ENCODE measurements around the gene LMAN1.

The LMAN1 gene

GRCh38 chr18:59381949-59382348 lies 22.9 kb upstream of the LMAN1 start:
- H3K4me3 ChIP-seq (ENCODE audit: low read depth, low read length), result no peak overlapping the region
- H3K4me1 ChIP-seq, result no peaks in the 10 kb centered on the region
- DNase-seq, result no peak
- H3K36me3 ChIP-seq, result no peaks in the 10 kb centered on the region
- H3K9me3 ChIP-seq, result no peaks in the 10 kb centered on the region
- no peaks in the 10 kb centered on the region for H3K27me3 ChIP-seq
- TF ChIP-seq CTCF (IDR thresholded peaks at IDR 0.05; ENCODE audit: low read depth, low read length), result no peak

- no peaks in the 10 kb centered on the region for H3K4me1 ChIP-seq
- no peaks in the 10 kb centered on the region for H3K27me3 ChIP-seq
- no peak overlapping the region for H3K4me3 ChIP-seq (ENCODE audit: low read depth, low read length)
- TF ChIP-seq CTCF (IDR thresholded peaks at IDR 0.05; ENCODE audit: low read depth, low read length), result no peak
- no peaks in the 10 kb centered on the region for H3K36me3 ChIP-seq
- H3K9me3 ChIP-seq, result no peaks in the 10 kb centered on the region
- DNase-seq, result no peak
Measured at GRCh38 chr18:59380706-59381105, 21.6 kb upstream of the LMAN1 start.

GRCh38 chr18:59379772-59380522 lies 20.9 kb upstream of the LMAN1 start:
- no peak for DNase-seq
- no peak for TF ChIP-seq CTCF (IDR thresholded peaks at IDR 0.05; ENCODE audit: low read depth, low read length)
- no peaks in the 10 kb centered on the region for H3K27me3 ChIP-seq

GRCh38 chr18:59377613-59378337 lies 18.7 kb upstream of the LMAN1 start:
- H3K27me3 ChIP-seq, result no peaks in the 10 kb centered on the region
- no peak for TF ChIP-seq CTCF (IDR thresholded peaks at IDR 0.05; ENCODE audit: low read depth, low read length)

More at GRCh38 chr18:59379772-59380522, 20.9 kb upstream of the LMAN1 start:
- Histone ChIP-seq H3K9me3 (no peaks in the 10 kb centered on the region), H3K4me1 (no peaks in the 10 kb centered on the region), H3K4me3 (ENCODE audit: low read depth, low read length) (no peak overlapping the region), H3K36me3 (no peaks in the 10 kb centered on the region)

GRCh38 chr18:59376351-59376935 lies 17.4 kb upstream of the LMAN1 start:
- H3K4me3 ChIP-seq (ENCODE audit: low read depth, low read length), result no peak overlapping the region
- no peak for DNase-seq
- no peaks in the 10 kb centered on the region for H3K4me1 ChIP-seq
- no peaks in the 10 kb centered on the region for H3K36me3 ChIP-seq
- H3K27me3 ChIP-seq, result no peaks in the 10 kb centered on the region
- no peaks in the 10 kb centered on the region for H3K9me3 ChIP-seq
- TF ChIP-seq CTCF (IDR thresholded peaks at IDR 0.05; ENCODE audit: low read depth, low read length), result no peak

More at GRCh38 chr18:59377613-59378337, 18.7 kb upstream of the LMAN1 start:
- H3K4me1 ChIP-seq, result no peaks in the 10 kb centered on the region
- H3K4me3 ChIP-seq (ENCODE audit: low read depth, low read length), result no peak overlapping the region
- DNase-seq, result no peak
- no peaks in the 10 kb centered on the region for H3K9me3 ChIP-seq
- H3K36me3 ChIP-seq, result no peaks in the 10 kb centered on the region

Data from BE2C (cell line).